IPS-20b (cell line): Measurements from ENCODE around the gene MRO.
"Not testable (repeated sequence)": the region's sequence is repeated elsewhere in the genome, so short reads cannot be mapped to it uniquely, and the experiment has no call there.

ENCODE experiments used
- H3K27ac ChIP-seq: one replicate; pipeline ENCODE4 v1.5.1; 2013; ENCODE audit warnings: low read length
- H3K27me3 ChIP-seq: 2 replicates; pipeline ENCODE4 v1.6.1; 2013; ENCODE audit warnings: mild to moderate bottlenecking, low read length, inconsistent platforms; ENCODE audit not compliant: insufficient read depth
- H3K36me3 ChIP-seq: 2 replicates; pipeline ENCODE4 v1.6.1; 2013; ENCODE audit warnings: low read depth, mild to moderate bottlenecking, inconsistent platforms, low read length, moderate library complexity; ENCODE audit not compliant: insufficient read depth
- H3K4me1 ChIP-seq: 2 replicates; pipeline ENCODE4 v1.6.1; 2013; ENCODE audit warnings: mild to moderate bottlenecking, control low read depth, inconsistent platforms, low read length, moderate library complexity; ENCODE audit not compliant: insufficient read depth
- H3K4me3 ChIP-seq: 2 replicates; pipeline ENCODE4 v1.5.1; 2013; ENCODE audit warnings: mild to moderate bottlenecking, low read length, inconsistent platforms
- H3K9ac ChIP-seq: 2 replicates; pipeline ENCODE4 v1.6.1; 2013; ENCODE audit warnings: low read depth, mild to moderate bottlenecking, inconsistent platforms, low read length, moderate library complexity
- H3K9me3 ChIP-seq: 2 replicates; pipeline ENCODE4 v1.6.1; 2013; ENCODE audit warnings: mild to moderate bottlenecking, low read depth, low read length, inconsistent platforms; ENCODE audit not compliant: insufficient read depth

MRO gene

DNA sequence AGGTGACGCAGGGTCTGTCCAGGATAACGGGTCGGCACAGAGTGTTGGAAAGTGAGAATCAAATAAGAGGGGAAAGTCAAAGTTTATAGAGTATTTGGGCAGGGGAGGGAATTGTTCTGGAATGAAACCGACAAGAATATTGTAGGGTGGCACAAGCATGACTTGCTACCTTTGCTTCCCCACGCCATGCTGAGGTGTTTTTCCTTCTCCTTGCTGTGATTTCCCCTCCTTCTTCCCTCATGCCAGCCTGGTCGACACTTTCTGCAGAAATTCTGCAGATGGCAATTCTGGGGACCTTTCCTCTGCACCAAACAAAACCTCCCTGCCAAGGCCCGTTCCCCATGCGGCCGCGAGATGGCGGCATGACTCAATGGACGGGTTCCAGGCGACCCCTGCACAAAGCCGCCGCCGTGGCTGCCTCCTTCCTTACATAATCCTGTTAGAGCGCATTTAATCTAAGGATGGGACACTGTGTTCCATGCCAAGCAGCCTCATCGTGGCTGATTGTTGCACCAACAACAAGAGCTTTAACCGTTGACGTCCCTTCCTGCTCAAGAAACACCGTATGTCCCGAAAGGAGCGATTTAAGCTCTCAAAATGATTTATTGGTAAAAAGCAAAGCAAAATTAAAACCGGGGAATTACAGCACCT lies at the start of gene MRO:
Gene MRO (minus strand): TSS at position 289 of the 651 bp plus-strand sequence. CDS start 10,616 bp downstream, outside the sequence.
- H3K36me3 ChIP-seq: no peaks in the 10 kb centered on the region
- peak within 1 kb of the TSS; percentile 65; the same call in 1 of the 2 replicates for H3K9ac ChIP-seq
- peak within 1 kb of the TSS; percentile 71 for H3K4me3 ChIP-seq
- peaks cover 23% of the 10 kb centered on the region; the same call in 1 of the 2 replicates for H3K4me1 ChIP-seq
- no peaks in the 10 kb centered on the region for H3K9me3 ChIP-seq
- H3K27ac ChIP-seq: no peak within 1 kb of the TSS
- no peaks in the 10 kb centered on the region for H3K27me3 ChIP-seq

DNA sequence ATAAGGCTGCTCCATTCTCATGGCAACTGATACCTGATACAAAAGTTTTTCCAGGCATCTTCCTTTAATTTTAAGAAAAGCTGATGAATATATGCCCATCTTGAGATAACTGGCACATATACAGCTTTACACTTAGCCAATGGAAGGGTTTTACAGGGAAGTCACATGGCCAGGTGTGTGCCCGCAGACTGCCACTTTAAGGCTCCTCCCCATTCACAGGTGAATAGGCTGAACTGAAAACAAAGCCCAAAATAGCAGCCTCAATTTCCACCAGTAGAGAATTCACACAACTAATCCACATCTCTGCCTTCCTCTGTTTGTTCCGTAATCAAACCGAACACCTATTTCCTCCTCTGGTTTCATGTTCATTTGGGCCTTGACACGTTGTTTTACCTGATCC lies 49.3 kb upstream of the MRO start:
- H3K27ac ChIP-seq: no peak overlapping the region
- no peaks in the 10 kb centered on the region for H3K9me3 ChIP-seq
- no peaks in the 10 kb centered on the region for H3K36me3 ChIP-seq
- H3K27me3 ChIP-seq: no peaks in the 10 kb centered on the region
- no peak overlapping the region for H3K9ac ChIP-seq
- no peaks in the 10 kb centered on the region for H3K4me1 ChIP-seq
- no peak overlapping the region for H3K4me3 ChIP-seq

DNA sequence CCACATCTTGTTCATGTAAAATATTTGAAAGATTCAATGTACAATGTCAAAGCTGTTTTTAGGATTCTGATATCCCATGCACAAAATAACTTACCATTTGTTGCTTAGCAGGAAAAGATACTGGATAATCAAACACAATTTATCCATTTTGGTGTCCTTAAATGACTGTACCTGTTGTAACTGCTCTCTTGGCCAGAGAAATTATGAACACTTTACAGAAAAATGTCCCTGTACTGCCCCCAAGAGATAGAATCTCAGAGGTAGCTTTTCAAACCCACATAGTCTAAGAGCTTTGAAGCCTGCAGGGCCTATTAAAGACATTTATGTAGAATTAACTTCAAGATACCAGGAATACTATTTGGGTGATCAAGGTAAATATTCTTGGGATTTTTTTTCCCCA lies 46.9 kb upstream of the MRO start:
- no peaks in the 10 kb centered on the region for H3K9me3 ChIP-seq
- H3K27ac ChIP-seq: no peak overlapping the region
- no peaks in the 10 kb centered on the region for H3K36me3 ChIP-seq
- H3K27me3 ChIP-seq: no peaks in the 10 kb centered on the region
- H3K4me1 ChIP-seq: no peaks in the 10 kb centered on the region
- no peak overlapping the region for H3K4me3 ChIP-seq
- H3K9ac ChIP-seq: no peak overlapping the region

DNA sequence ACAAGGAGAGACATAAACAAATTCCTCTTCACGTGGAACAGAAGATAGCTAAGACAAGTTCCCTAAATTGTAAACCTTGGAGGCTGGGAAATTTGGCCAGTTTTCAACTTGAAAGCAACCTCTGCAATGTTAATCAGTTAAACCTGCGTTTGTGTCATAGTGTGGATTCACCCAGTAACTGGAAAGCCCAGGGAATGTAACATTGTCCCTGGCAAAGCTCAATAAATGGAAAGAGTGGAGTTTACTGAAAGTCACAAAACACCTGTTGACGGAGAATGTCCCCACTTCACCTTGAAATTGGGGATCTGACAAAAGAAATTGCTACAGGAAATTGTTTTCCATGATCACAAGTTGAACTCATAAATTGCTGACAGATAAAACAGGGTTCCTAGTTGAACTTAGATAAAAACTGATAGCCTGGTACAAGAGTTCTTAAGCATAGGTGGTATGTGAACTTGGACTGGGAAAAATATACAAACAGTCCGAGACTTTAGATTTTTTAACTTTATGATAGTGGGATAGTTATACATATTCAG lies 44.1 kb upstream of the MRO start:
- no peak overlapping the region for H3K4me3 ChIP-seq
- H3K9me3 ChIP-seq: no peaks in the 10 kb centered on the region
- H3K4me1 ChIP-seq: no peaks in the 10 kb centered on the region
- H3K36me3 ChIP-seq: no peaks in the 10 kb centered on the region
- no peak overlapping the region for H3K27ac ChIP-seq
- no peak overlapping the region for H3K9ac ChIP-seq
- no peaks in the 10 kb centered on the region for H3K27me3 ChIP-seq

DNA sequence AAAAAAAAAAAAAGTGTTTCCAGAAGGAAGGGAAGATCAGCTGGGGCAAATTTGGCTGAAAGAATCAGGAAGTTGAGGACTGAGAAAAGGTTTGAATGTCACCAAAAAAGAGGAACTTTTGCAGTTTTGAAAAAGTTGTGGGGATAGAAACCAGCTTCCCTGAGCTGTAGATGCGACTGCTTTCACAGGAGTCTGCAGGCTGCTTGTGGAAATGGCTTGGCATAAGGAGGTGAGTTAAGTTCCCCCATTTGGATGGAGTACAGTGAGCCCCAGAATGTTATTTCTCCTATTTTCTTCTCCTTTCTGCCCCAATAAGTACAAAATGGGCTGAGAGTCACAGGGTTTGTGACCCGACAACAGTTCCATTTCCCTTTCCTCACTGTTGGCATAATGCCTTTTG lies 42.6 kb upstream of the MRO start:
- no peaks in the 10 kb centered on the region for H3K36me3 ChIP-seq
- H3K4me1 ChIP-seq: no peaks in the 10 kb centered on the region
- H3K9ac ChIP-seq: no peak overlapping the region
- H3K27ac ChIP-seq: no peak overlapping the region
- H3K9me3 ChIP-seq: no peaks in the 10 kb centered on the region
- no peaks in the 10 kb centered on the region for H3K27me3 ChIP-seq
- H3K4me3 ChIP-seq: no peak overlapping the region

DNA sequence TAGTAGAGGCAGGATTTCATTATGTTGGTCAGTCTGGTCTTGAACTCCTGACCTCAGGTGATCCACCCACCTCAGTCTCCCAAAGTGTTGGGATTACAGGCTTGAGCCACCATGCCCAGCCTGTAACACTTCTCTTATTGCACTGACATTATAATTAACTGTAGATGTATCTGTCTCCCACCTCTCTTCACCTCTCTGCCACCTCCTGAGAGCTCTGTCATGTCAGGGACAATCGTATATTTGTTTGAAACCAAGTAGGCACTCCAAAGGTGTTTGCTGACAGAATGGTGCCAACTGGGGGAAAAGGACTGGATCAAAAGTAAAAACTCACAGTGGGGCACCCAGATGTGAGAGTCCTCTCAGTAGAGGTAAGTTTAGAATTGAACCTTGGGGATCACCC lies 41.8 kb upstream of the MRO start:
- H3K4me1 ChIP-seq: no peaks in the 10 kb centered on the region
- no peaks in the 10 kb centered on the region for H3K9me3 ChIP-seq
- no peaks in the 10 kb centered on the region for H3K36me3 ChIP-seq
- H3K4me3 ChIP-seq: no peak overlapping the region
- no peaks in the 10 kb centered on the region for H3K27me3 ChIP-seq
- H3K27ac ChIP-seq: no peak overlapping the region
- no peak overlapping the region for H3K9ac ChIP-seq

DNA sequence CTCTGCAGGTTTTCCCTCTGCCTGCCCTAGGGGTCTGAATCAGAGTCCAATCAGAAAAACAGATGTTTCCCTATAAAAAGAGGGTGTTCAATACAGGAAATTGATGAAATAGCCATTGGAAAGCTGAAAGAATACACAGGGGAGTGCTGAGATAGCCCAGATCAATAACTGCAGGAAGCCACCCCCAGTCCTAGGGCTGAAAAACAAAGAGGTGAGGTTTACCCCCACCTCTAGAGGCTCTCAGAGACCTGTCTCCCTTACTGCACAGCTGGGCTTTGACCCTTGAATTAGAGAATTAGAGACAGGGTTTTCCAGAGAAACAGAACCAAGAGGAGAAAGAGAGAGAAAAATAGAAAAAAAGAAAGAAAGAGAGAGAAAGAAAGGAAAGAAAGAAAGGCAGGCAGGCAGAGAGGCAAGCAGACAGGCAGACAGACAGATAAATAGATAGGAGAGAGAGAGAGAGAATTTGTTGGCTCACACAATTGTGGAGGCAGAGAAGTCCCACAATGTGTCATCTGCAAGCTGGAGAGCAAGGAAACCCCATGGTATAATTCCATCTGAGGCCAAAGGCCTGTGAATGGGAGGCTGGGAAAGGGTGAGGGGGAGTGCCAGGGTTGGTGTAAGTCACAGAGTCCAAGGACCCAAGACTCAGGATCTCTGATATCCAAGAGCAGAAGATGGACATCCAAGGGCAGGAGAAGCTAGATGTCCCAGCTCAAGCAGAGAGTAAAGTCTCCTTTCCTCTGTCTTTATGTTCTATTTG lies 40.2 kb upstream of the MRO start:
- Histone ChIP-seq H3K36me3 (no peaks in the 10 kb centered on the region), H3K4me1 (no peaks in the 10 kb centered on the region), H3K27ac (no peak overlapping the region), H3K27me3 (no peaks in the 10 kb centered on the region), H3K4me3 (no peak overlapping the region), H3K9me3 (no peaks in the 10 kb centered on the region), H3K9ac (no peak overlapping the region)

DNA sequence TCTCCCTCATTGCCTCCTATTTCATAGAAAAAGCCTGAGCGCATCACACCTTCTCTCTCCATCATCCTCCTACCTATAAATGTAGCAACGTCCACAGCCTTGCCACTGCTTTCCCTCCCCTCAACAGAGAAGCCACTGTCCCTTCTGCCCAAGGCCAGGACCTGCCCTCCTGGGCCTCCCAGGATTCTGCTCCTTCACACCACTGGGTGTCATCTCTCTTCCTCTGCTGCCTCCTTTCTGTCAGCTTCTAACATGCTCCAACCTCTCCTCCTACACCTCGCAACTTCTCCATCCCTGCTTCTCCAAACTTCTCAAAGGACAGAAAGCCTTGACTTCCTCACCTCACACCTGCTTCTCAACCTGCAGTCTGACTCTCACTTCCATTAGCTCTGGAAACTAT lies 37.9 kb upstream of the MRO start:
- Histone ChIP-seq H3K9ac (no peak overlapping the region), H3K27me3 (no peaks in the 10 kb centered on the region), H3K27ac (no peak overlapping the region), H3K9me3 (no peaks in the 10 kb centered on the region), H3K36me3 (no peaks in the 10 kb centered on the region), H3K4me1 (peaks cover 4% of the 10 kb centered on the region), H3K4me3 (no peak overlapping the region)

DNA sequence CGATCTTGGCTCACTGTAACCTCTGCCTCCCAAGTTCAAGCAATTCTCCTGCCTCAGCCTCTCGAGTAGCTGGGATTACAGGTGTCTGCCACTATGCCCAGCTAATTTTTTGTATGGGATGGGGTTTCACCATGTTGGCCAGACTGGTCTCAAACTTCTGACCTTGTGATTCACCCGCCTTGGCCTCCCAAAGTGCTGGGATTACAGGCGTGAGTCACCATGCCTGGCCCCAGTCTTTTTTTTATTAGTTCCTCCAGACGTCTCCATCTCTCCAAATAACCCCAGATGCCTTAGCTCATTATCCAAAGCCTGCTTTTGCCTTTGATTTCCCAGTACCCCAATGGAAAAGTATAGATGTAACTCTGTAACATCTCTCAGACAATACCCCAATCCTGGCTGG lies 37.4 kb upstream of the MRO start:
- H3K4me1 ChIP-seq, H3K9me3 ChIP-seq, H3K27ac ChIP-seq, H3K9ac ChIP-seq, H3K27me3 ChIP-seq, H3K4me3 ChIP-seq, H3K36me3 ChIP-seq: not testable (repeated sequence)

DNA sequence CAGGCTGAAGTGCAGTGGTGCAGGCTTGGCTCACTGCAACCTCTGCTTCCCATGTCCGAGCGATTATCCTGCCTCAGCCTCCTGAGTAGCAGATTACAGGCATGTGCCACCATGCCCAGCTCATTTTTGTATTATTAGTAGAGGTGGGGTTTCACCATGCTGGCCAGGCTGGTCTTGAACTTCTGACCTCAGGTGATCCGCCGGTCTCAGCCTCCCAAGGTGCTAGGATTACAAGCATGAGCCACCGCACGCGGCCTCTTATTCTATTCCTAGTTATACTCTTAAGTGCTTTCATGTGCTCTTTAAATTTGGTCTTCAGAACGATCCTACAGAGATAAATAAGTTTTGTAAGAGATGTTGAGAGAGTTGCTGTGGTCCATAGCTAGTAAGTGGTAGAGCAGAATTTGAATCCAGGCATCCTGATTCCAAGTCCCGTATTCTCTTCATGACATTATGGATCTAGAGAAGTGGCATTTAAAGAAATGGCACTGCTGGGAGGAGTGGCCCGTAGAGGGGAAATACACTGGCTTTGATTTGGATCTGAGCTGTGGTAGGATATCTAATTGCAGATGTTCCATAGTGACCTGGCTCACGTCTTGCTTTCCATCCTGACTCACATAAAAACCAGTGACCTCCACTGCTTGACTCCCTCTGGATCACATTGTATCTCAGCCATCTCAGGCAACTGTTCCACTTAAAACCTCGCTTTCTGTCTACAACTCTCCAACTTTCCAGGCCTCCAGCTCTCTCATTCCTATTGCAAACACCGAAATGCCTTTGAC lies 36.4 kb upstream of the MRO start:
- H3K9ac ChIP-seq: no peak overlapping the region
- no peak overlapping the region for H3K27ac ChIP-seq
- peaks cover 4% of the 10 kb centered on the region for H3K4me1 ChIP-seq
- H3K27me3 ChIP-seq: no peaks in the 10 kb centered on the region
- H3K36me3 ChIP-seq: no peaks in the 10 kb centered on the region
- no peaks in the 10 kb centered on the region for H3K9me3 ChIP-seq
- H3K4me3 ChIP-seq: no peak overlapping the region

DNA sequence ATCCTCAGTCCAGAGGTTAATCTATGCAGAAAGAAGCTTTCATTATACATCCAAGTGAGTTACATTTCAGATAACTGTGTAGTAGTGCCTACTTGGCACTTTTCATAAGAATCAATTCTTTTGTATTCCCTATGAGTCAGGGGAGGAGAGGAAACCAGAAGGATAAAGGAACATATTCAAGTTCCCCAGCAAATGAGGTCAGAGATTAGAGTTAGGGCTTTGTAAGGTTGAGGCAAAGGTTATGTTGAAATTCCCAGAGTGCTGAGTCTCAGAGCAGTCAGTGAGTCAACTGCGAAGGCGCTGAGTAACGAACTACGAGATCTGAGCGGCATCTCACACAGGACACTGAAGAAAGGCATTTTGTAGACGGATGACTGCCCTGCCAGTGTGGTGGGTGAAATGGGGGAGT lies 34.1 kb upstream of the MRO start:
- Histone ChIP-seq H3K9me3 (no peaks in the 10 kb centered on the region), H3K36me3 (no peaks in the 10 kb centered on the region), H3K27me3 (no peaks in the 10 kb centered on the region), H3K27ac (no peak overlapping the region), H3K4me3 (no peak overlapping the region), H3K9ac (no peak overlapping the region), H3K4me1 (peaks cover 4% of the 10 kb centered on the region)
